HFFc6 (cell line): ENCODE results near the gene NSMCE4A. TPM values are rescaled to one million over a fixed set of nuclear protein-coding genes. Genes with fewer than 3 reads are reported as not detected.

ENCODE experiments used
- DNase-seq: peaks from one replicate; pipeline ENCODE4 v3.0.0-alpha.2; 2018
- H3K27ac Mint-ChIP-seq: 2 replicates; pipeline ENCODE4 v1.8.0; 2020; ENCODE audit warnings: mild to moderate bottlenecking, mixed read lengths
- H3K27me3 Mint-ChIP-seq: 2 replicates; pipeline ENCODE4 v1.8.0; 2021; ENCODE audit warnings: mild to moderate bottlenecking, moderate library complexity, mixed read lengths; ENCODE audit not compliant: insufficient read depth
- H3K36me3 Mint-ChIP-seq: 2 replicates; pipeline ENCODE4 v1.8.0; 2021; ENCODE audit warnings: low read depth, mixed read lengths
- H3K4me1 Mint-ChIP-seq: 2 replicates; pipeline ENCODE4 v1.8.0; 2020; ENCODE audit warnings: low read depth, mixed read lengths
- H3K4me3 Mint-ChIP-seq: 2 replicates; pipeline ENCODE4 v1.8.0; 2020; ENCODE audit warnings: mild to moderate bottlenecking, moderate library complexity, mixed read lengths
- H3K9me3 Mint-ChIP-seq: 2 replicates; pipeline ENCODE4 v1.8.0; 2020; ENCODE audit warnings: mild to moderate bottlenecking, mixed read lengths
- CTCF ChIP-seq: fragments of 200-600 bp; sonication (generic); IDR thresholded peaks from 2 replicates; pipeline ENCODE4 v1.5.0; 2021; ENCODE audit warnings: antibody characterized with exemption, mild to moderate bottlenecking
- total RNA-seq, 6 experiments: library from RNA; stranded (reverse); fragmentation: NEBNext Ultra II Directional; extraction: Animal tissue kit (Norgen Biotek cat#: 25700); gene quantifications; 2 replicates in 1 of 6; 3 replicates in 5 of 6; pipeline ENCODE4 v1.2.3, GENCODE V29; 2021

Gene NSMCE4A
- total RNA-seq, 6 experiments from 2014 or later = 15.2 to 22.7 (median 20.8) TPM

- no peak for TF ChIP-seq CTCF
- H3K27me3 Mint-ChIP-seq = peaks cover 6% of the 10 kb centered on the region
- H3K36me3 Mint-ChIP-seq = peaks cover 11% of the 10 kb centered on the region
- no peak for DNase-seq
- peaks cover 8% of the 10 kb centered on the region; the same call in 1 of the 2 replicates for H3K4me1 Mint-ChIP-seq
- no peak within 1 kb of the TSS for H3K27ac Mint-ChIP-seq
- H3K4me3 Mint-ChIP-seq = peak within 1 kb of the TSS; percentile 64; the same call in 1 of the 2 replicates
- H3K9me3 Mint-ChIP-seq = peaks cover 26% of the 10 kb centered on the region
Observed at GRCh38 chr10:121988361-121989324, 13.6 kb upstream of the NSMCE4A start, which contains the start of gene TACC2. Gene TACC2 (plus strand): TSS chr10:121989163. CDS start chr10:122021982, 32,819 bp downstream.

GRCh38 chr10:121984463-121984862 is 9.4 kb upstream of the NSMCE4A start:
- peaks cover 11% of the 10 kb centered on the region for H3K36me3 Mint-ChIP-seq
- no peak overlapping the region for H3K4me3 Mint-ChIP-seq
- H3K27me3 Mint-ChIP-seq = no peaks in the 10 kb centered on the region; the same call in none of the 2 replicates
- 0 out of 2 replicates have a peak, but pooled peaks cover 4% of the 10 kb centered on the region for H3K4me1 Mint-ChIP-seq
- H3K27ac Mint-ChIP-seq = no peak overlapping the region
- no peak for TF ChIP-seq CTCF
- no peak for DNase-seq
- H3K9me3 Mint-ChIP-seq = peaks cover 28% of the 10 kb centered on the region

- H3K4me1 Mint-ChIP-seq = 0 out of 2 replicates have a peak, but pooled peaks cover 4% of the 10 kb centered on the region
- H3K4me3 Mint-ChIP-seq = no peak overlapping the region
- no peak for DNase-seq
- TF ChIP-seq CTCF = no peak
- peaks cover 11% of the 10 kb centered on the region for H3K36me3 Mint-ChIP-seq
- no peak overlapping the region for H3K27ac Mint-ChIP-seq
- H3K9me3 Mint-ChIP-seq = peaks cover 28% of the 10 kb centered on the region
- no peaks in the 10 kb centered on the region; the same call in none of the 2 replicates for H3K27me3 Mint-ChIP-seq
Observed at GRCh38 chr10:121983852-121984251, 8.8 kb upstream of the NSMCE4A start.

- Mint-ChIP-seq H3K9me3 (peaks cover 35% of the 10 kb centered on the region), H3K4me1 (no peaks in the 10 kb centered on the region), H3K27ac (no peak overlapping the region), H3K27me3 (no peaks in the 10 kb centered on the region; the same call in none of the 2 replicates), H3K4me3 (no peak overlapping the region), H3K36me3 (peaks cover 16% of the 10 kb centered on the region)
- no peak for DNase-seq
- no peak for TF ChIP-seq CTCF
Observed at GRCh38 chr10:121981346-121981745, 6.3 kb upstream of the NSMCE4A start.

GRCh38 chr10:121978511-121978910 is 3.5 kb upstream of the NSMCE4A start:
- H3K4me3 Mint-ChIP-seq = no peak overlapping the region
- no peak for DNase-seq
- peaks cover 2% of the 10 kb centered on the region for H3K27me3 Mint-ChIP-seq
- H3K9me3 Mint-ChIP-seq = peaks cover 14% of the 10 kb centered on the region
- peaks cover 8% of the 10 kb centered on the region for H3K4me1 Mint-ChIP-seq
- peaks cover 5% of the 10 kb centered on the region; the same call in 1 of the 2 replicates for H3K36me3 Mint-ChIP-seq
- no peak for TF ChIP-seq CTCF
- no peak overlapping the region for H3K27ac Mint-ChIP-seq
